AG10803 (cell line): ENCODE data around the gene FAM131C.

ENCODE experiments used
- DNase-seq: peaks from one replicate; pipeline ENCODE4 v3.0.0; 2010; ENCODE audit warnings: low read depth
- H3K4me3 ChIP-seq: 2 replicates; pipeline ENCODE4 v1.5.1; 2011; ENCODE audit warnings: mild to moderate bottlenecking, low read length, control low read depth
- TF ChIP-seq, protein P1 (sequence below): conservative IDR thresholded peaks from 2 replicates; pipeline ENCODE4 v1.5.1; 2011; ENCODE audit warnings: mild to moderate bottlenecking, low read length, control low read depth, inconsistent platforms

FAM131C gene

DNA sequence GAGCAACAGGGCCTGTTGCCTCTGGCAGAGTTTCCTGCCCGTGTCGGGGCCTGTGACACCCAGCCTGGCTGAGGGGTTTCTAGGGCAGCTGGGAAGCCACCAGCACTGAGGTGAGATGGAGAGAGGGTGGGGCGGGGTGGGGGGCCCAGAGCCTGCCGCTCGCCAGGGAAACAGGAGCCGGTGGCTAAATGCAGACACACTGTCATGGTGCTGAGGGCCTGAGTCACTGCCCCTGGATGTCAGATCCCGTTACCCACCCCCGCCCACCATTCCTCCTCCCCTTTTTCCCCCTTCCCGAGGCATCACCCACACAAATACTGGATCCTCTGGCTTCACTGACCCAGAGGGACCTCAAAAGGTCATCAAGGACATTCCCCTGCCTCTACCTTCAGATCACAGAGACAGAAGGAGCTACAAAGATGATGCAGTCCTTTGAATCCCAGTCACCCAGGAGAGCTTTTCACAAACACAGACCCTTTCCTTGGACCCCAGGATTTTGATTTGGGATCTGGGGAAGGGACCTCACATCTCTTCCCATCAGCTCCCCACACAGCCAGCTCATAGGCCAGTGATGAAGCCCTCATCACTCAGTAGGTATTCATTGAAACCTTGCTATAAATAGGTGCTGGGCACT, 53.7 kb downstream of the FAM131C start:
- no peak overlapping the region for H3K4me3 ChIP-seq
- peak; percentile 61 for DNase-seq
- TF ChIP-seq, protein P1, sequence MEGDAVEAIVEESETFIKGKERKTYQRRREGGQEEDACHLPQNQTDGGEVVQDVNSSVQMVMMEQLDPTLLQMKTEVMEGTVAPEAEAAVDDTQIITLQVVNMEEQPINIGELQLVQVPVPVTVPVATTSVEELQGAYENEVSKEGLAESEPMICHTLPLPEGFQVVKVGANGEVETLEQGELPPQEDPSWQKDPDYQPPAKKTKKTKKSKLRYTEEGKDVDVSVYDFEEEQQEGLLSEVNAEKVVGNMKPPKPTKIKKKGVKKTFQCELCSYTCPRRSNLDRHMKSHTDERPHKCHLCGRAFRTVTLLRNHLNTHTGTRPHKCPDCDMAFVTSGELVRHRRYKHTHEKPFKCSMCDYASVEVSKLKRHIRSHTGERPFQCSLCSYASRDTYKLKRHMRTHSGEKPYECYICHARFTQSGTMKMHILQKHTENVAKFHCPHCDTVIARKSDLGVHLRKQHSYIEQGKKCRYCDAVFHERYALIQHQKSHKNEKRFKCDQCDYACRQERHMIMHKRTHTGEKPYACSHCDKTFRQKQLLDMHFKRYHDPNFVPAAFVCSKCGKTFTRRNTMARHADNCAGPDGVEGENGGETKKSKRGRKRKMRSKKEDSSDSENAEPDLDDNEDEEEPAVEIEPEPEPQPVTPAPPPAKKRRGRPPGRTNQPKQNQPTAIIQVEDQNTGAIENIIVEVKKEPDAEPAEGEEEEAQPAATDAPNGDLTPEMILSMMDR: no peak

DNA sequence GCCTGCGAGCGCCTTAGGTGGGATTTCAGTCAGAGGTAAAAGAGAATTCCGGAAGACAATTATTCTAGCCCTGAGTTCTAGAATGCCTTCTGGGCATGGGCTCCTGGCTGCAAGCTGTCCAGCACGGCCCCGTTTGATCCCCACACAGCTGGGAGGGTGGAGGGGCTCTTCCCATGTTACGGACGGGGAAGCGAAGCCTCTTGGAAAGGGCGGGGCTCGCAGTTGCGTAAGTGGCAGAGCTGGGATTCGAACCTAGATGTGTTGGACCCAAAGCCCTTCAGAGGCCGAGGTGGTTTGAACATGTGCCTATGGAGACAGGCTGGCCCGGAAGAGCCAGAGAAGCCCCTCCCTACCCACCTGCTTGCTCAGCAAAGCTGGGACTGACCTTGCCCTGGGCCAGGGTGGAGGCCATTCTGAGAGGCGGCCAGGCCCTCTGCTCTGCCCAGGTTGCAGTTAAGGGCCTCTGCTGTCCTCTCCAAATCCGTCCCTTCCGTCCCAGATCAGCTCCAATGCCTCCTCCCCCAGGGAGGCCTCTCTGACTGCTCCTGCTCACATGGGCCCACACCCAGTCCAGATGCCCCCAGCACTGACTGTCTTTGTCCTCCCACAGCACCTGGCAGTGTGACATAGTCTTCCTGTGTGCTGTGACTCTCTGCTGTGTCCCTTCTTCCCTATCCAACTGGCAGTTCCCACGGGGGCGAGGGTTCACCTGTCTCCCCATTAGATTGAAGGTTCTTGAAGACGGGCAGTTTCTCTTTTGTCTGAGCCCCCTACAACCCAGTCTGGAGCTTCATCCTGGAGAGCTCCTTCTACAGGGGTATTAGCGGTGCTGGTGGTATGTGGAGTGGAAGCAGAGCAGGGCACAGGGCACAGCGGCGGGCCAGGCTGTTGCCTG, 54.5 kb downstream of the FAM131C start:
- peak; percentile 9 for DNase-seq
- H3K4me3 ChIP-seq: no peak overlapping the region; the same call in 1 of the 2 replicates
- TF ChIP-seq, protein P1: no peak

DNA sequence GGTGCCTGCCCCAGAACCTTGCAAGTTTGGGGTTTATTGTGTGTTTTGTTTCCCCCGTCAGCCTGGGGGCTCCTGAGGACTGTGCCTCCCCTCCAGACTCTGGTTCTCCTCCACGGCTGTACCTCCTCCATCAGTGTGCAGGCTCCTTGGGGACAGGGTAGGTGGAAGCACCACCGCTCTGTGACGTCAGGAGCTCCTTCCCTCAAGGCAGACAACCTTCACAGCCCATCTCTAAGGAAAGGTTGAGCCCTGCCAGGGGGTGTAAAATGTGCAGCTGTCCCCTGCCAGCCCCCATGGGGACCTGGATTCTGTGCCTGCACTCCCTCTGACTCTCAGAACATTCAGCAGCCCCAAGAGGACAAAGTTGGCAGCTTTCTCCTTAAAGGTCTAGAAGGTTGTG, 55.1 kb downstream of the FAM131C start:
- peak overlapping the region; percentile 66 for H3K4me3 ChIP-seq
- TF ChIP-seq, protein P1: no peak
- DNase-seq: no peak

DNA sequence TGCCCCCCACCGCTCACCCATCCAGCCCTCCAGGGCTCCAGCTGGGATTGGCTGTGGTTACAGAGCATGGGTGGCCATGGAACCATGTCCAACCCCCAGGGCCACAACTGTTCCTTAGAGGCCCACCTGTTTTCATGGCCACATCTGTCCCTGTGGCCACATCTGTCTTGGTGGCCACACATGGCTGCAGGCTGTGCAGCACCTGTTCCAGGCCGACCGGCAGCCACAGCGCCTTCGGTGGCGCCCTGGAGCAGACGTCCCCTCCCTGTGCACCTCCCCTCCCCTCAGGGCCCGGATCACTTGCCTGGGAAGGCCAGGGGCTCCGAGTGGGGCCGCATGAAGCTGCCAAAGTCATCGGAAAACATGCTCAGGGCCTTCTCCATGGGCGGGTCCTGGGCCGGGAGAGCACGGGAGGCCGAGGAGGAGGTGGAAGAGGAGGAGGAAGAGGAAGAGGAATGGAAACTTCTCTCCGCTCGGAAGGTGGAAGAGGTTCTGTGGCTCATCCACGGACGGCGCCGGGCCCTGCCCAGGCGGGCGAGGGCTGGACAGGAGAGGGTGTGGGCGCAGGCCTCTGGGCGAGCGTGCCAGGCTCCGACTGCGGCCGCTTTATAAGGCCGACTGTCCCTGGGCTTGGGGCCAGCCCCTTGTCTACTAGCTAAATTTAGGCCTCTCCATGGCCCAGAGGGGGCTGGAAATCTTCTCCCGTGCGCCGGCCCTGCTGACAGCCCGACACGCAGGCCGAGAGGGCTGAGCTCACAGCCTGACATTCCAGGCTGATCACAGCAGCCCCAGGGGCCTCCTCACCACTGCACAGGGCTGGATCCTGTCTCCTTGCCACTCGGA, 55.8 kb downstream of the FAM131C start, which contains the start of gene HSPB7:
Gene HSPB7 (minus strand): TSS at position 583 of the 843 bp plus-strand sequence. CDS start 80 bp downstream, at position 503.
- peak; percentile 96 for DNase-seq
- peak within 1 kb of the TSS; percentile 66 for H3K4me3 ChIP-seq
- TF ChIP-seq, protein P1: peak; percentile 16

DNA sequence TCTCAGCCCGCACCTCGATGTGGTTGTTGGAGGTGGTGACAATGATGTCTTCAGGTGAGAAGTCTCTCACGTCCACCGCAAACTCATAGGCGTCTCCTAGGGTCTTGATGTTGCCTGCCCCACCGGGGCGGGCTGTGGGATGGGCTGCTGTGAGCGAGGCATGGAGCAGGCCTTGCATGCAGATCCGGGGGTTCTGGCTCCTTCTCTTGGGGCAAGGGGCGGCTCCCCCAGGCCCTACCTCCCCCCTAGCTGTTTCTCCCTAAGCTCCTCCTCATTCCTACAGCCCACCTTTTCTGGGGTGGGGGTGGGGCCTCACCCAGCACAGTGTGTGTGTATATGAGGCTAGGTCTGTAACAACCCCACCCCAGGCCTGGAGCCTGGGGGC, 56.4 kb downstream of the FAM131C start:
- peak overlapping the region; percentile 66 for H3K4me3 ChIP-seq

More for the DNA sequence above, 56.4 kb downstream of the FAM131C start:
- TF ChIP-seq, protein P1: no peak
- DNase-seq: no peak
